Transverse colon (tissue), 4 donors: ENCODE data around the gene SMAD5.

Experiments
- CTCF ChIP-seq, 5 experiments: fragments of 200-600 bp in 3 of 5; fragments of 450-650 bp in 2 of 5; sonication (generic) in 3 of 5; IDR thresholded peaks; 1 replicate in 2 of 5; 2 replicates in 3 of 5; pipeline ENCODE4 v1.5.1; 2016 to 2017; ENCODE audit warnings: antibody characterized with exemption in 5 of 5, inconsistent platforms in 3 of 5, mild to moderate bottlenecking in 2 of 5, moderate library complexity in 1 of 5
- POLR2A ChIP-seq: fragments of 450-650 bp; IDR thresholded peaks from one replicate; pipeline ENCODE4 v1.6.1; 2016; ENCODE audit warnings: antibody characterized with exemption, mild to moderate bottlenecking, moderate library complexity
- POLR2AphosphoS5 ChIP-seq, 3 donors: sonication (generic); formaldehyde crosslinking; IDR thresholded peaks; one replicate each; pipeline ENCODE4 v1.6.1; 2016; ENCODE audit warnings: antibody characterized with exemption in 3 of 3

DNA sequence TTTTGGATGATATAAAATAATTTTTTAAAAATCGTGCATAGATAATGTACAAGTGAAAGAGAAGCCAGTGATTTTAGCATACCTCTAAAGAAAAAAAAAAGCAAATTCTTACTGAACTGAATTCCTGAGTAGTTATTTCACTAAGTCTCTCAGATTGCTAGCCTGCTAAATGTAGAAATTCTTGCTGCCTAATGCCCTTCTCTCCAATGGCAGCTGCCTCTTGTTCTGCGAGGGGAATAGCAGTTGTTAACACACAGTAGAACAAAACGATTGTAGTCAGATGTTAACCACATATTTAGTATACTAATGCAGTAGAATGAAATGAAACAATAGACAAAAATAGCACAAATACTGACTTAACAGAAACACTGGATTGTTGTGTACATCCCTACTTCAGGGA, 26.8 kb downstream of the SMAD5 start:
- TF ChIP-seq CTCF (IDR thresholded peaks at IDR 0.05) = no peak
- TF ChIP-seq POLR2A = no peak
- no peak for TF ChIP-seq POLR2AphosphoS5 (IDR thresholded peaks at IDR 0.05)
